Fibroblast of skin of back (primary cell): ENCODE data around the gene RAPGEFL1. TPM values are rescaled to one million over a fixed set of nuclear protein-coding genes. Genes with fewer than 3 reads are reported as not detected.
"Not testable (repeated sequence)": the region's sequence is repeated elsewhere in the genome, so short reads cannot be mapped to it uniquely, and the experiment has no call there.

Source experiments
- DNase-seq: peaks from one replicate; pipeline ENCODE4 v3.0.0-alpha.2; 2013
- polyA plus RNA-seq, 2 experiments: library from polyadenylated mRNA; unstranded; fragments of 120-200 nt; gene quantifications; one replicate each; pipeline ENCODE4 v1.2.1, GENCODE V29; 2013; ENCODE audit not compliant: insufficient read length in 2 of 2

Gene RAPGEFL1, protein sequence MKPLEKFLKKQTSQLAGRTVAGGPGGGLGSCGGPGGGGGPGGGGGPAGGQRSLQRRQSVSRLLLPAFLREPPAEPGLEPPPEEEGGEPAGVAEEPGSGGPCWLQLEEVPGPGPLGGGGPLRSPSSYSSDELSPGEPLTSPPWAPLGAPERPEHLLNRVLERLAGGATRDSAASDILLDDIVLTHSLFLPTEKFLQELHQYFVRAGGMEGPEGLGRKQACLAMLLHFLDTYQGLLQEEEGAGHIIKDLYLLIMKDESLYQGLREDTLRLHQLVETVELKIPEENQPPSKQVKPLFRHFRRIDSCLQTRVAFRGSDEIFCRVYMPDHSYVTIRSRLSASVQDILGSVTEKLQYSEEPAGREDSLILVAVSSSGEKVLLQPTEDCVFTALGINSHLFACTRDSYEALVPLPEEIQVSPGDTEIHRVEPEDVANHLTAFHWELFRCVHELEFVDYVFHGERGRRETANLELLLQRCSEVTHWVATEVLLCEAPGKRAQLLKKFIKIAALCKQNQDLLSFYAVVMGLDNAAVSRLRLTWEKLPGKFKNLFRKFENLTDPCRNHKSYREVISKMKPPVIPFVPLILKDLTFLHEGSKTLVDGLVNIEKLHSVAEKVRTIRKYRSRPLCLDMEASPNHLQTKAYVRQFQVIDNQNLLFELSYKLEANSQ
- 3.6 TPM for polyA plus RNA-seq (2013, experiment 1 of 2; ENCODE audit: insufficient read length)
- 3.1 TPM for polyA plus RNA-seq (2013, experiment 2 of 2; ENCODE audit: insufficient read length)

DNA sequence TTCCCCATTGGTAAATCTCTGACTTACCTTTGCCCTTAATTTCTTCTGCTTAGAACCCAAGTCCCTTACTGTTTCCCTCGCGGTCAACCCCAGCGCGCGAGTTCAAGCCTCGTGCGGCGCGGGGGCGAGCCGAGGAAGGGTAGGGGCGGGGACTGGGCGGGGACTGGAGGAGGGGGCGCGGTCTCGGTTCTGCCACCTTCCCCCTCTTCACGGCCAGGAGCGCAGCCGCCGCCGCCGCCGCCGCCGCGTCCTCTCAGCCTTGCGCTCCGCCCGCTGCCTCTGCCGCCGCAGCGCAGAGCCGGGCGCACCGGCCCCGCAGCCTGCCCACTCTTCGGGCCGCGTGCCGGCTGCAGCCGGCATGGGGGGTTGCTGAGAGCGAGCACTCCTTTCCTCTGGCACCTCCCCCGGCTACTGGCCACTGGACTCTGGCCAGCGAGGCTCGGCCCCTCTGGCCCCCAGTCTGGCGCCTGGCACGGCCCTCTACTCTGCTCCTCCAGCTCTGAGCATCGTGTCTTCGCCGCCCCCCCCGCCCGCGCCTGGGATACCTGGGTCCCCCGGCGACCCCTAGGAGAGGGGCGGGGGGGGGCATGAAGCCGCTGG is at the start of gene RAPGEFL1:
TSS of gene RAPGEFL1 (plus strand) at position 196 of the 600 bp plus-strand sequence. CDS start at position 588, 392 bp downstream.
- DNase-seq = peak; percentile 57

DNA sequence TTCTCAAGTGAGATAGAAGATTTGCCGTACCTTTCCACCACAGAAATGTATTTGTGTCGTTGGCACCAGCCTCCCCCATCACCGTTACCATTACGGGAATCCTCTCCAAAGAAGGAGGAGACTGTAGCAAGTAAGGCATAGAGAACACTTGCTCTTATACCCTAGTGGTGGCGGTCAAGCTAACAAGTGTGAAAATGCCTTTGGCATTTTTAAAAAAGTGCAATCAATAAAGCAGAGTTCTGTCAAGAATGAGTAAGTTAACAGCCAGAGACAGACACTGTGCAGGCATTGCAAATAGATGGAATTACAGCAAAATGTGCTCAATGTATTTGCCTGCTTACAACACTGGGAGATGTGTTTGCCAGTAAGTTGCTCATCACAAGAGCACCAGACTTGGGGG is 47.8 kb upstream of the RAPGEFL1 start:
- no peak for DNase-seq

DNA sequence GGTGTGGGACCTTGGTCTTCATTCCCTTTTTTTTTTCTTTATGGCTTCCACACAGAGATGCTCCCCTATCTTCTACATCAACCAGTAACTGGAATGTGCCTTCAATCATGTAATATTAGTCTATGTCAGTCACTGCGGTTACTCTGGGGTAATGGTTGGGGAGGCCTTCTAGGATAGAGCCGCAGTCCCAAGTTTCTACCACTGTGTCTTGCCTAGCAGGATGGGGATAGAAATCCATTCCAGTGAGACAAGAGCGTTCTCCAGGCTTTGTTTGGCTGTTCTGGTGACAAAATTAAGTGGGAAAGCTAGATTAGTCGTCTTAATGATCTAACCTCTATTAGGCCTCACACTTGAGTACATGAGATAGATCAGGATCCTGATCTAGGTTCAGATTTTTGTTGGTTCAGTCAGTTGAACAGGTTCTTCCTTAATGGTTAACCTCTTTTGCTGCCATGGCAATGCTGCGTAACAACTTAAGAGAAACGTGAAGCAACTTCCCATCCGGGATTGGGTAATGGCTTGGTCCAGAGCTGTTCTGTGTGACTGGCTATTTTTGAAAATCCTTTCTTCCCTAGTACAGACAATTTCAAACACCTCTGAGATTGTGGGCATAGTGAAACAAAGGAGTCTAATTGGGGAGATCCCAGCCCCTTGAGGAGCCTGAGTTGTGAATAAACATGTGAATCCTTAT is 46.8 kb upstream of the RAPGEFL1 start:
- DNase-seq = no peak

DNA sequence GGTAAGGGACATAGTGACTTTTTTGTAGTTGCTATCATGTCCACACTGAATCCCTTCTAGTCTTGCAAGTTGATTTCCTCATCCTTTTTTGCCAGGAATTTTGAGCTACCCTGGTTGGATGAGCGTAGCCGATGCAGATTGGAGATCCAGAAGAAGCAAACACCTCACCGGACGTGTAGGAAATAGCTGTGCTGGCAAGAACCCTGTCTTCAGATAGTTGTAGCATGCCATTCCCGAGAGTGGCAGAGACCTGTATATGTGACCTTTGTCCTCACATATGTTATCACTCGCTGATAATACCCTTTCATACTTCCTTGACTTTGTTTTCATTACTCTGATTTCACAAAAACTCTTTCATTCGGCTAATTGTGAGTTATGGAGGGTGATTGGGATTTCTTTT is 43.1 kb upstream of the RAPGEFL1 start:
- no peak for DNase-seq

DNA sequence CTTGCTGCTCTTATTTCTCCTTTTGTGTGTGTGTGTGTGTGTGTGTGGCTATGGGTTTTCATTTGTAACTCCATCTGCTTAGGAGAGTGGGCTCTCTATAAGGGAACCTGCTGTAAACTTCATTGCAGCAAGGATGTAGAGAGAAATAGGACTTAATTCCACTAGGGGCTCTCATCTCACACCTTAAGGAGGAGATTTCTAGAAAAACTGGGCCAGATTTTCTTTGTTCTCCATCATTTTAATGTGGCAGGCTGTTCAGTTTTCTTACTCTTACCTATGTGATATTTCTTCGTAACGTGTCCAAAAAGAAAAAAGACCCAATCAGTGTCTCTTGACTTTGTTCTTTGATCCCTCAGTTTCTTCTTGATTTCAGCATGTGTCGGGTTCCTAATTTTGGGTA is 41.5 kb upstream of the RAPGEFL1 start:
- no peak for DNase-seq

DNA sequence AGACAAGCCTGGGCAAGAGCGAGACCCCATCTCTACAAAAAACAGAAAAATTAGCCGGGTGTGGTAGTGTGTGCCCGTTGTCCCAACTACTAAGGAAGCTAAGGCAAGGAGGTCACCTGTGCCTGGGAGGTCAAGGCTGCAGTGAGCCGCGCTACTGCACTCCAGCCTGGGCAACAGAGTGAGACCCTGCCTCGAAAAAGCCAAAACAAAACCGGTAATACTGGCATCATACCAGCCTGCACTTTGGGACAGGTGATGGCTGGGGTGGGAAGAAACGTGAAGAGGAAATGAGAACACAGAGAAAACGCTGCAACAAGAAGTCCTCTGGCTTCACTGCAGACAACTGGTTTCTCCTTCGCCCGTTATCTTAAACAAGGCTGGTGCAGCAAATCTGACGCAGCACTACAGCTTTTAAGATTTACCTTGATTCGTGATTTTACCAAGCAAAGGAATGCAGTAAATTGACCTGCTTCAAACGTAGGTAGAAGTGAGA is 37.7 kb upstream of the RAPGEFL1 start:
- DNase-seq = no peak

DNA sequence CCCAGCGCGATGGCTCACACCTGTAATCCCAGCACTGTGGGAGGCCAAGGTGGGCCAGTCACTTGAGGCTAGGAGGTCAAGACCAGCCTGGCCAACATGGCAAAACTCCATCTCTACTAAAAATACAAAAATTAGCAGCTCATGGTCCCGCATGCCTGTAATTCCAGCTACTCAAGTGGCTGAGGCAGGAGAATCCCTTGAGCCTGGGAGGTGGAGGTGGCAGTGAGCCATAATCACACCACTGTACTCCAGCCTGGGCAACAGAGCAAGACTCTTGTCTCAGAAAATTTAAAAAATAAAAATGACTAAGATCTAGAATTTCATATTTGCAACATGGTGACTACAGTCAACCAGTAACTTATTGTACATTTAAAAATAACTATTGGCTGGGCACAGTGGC is 34.1 kb upstream of the RAPGEFL1 start:
- not testable (repeated sequence) for DNase-seq

DNA sequence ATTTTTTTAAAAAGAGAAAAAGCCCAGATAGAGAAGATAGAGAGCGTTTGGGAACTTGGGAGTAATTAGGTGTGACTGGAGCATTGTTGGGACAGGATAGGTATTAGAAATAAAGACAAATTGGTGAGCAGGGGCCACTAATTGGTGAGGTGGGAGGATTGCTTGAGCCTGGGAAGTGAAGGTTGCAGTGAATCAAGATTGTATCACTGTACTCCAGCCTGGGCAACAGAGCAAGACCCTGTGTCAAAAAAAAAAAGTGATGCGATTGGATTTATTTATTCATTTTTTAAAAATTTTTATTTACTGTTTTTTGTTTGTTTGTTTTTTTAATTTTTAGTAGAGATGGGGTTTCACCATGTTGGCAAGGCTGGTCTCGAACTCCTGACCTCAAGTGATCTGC is 31.8 kb upstream of the RAPGEFL1 start:
- no peak for DNase-seq

DNA sequence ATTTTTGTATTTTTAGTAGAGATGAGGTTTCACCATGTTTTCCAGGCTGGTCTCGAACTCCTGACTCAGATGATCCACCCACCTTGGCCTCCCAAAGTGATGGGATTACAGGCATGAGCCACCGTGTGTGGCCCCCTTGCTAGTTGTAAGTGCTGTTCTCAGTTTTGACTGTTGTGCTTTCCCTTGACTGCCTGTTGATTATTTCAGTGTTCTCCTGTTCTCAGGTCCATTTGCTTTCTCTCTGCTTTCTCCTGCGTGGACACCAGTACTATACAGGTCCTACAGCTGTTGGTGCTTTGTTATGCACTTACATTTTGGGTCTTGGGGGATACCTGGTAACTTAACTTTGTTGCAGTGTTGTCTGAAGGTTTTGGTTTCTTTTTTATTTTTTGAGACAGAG is 28.7 kb upstream of the RAPGEFL1 start:
- DNase-seq = no peak

DNA sequence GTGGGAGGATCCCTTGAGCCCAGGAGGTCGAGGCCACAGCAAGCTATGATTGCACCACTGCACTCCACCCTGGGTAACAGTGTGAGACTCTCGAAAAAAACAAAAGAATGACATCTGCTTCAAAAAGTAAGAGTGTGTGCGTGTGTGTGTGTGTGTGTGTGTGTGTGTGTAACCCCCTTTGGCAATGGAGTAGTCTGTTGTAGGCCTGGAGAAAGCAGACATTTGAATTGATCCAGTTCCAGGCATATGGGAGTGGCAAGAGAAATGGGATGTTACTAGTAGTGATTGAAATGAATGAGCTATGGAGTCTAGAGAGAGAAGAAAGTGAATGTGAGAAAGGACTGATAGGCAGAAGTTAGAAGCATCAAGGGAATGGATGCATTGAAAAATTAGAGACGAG is 27.0 kb upstream of the RAPGEFL1 start:
- DNase-seq = no peak

DNA sequence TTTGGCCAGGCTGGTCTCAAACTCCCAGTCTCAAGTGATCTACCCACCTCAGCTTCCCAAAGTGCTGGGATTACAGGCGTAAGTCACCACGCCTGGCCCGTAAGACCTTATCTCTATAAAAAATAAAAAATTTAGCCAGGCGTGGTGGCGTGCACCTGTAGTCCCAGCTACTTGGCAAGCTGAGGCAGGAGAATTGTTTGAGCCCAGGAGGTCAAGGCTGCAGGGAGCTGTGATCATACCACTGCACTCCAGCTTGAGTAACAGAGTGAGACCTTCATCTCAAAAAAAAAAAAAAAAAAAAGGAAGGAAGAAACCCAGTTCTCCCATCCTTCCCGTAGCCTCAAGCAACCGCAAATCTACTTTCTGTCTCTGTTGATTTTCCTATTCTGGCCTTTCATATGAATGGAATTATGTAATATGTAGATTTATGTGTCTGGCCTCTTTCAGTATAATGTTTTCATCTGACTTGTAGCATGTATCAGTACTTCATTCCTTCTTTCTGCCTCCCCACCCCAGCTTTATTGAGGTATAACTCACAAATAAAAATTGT is 25.8 kb upstream of the RAPGEFL1 start:
- no peak for DNase-seq

DNA sequence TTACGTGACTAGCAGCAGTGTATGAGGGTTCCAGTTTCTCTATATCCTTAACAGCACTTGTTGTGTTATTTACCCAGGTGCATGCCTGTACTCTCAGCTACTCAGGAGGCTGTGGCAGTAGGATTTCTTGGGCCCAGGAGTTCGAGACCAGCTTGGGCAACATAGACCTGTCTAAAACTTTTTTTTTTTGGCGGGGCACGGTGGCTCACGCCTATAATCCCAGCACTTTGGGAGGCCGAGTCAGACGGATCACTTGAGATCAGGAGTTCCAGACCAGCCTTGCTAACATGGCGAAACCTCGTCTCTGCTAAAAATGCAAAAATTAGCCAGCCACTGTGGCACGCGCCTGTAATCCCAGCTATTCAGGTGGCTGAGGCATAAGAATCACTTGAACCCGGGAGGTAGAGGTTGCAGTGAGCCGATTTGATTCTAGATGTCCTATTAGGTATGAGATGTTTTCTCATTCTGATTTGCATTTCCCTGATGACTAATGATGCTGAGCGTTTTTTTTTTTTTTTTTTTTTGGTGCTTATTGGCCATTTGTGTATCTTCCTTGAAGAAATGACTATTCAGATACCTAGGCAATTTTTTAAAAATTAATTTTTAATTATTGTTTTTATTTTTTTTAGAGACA is 23.6 kb upstream of the RAPGEFL1 start:
- DNase-seq = no peak

DNA sequence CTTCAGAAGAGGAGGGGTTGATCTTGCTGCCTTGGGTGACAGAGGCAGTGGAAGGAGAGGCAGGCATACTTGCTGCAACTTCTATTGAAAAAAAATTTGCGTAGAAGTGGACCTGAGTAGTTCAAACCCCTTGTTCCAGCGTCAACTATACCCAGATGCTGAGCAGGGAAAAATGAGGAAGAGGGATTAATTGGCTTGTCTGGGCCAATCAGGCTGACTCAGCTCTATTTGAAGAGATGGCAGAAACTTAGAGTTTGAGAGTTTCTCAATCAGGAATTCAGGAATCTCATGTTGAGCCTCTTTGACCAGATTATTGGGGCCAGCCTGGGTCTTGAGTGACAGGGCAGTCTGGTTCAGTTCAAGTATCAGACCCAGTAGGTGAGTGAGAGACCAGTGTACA is 19.3 kb upstream of the RAPGEFL1 start:
- DNase-seq = no peak

DNA sequence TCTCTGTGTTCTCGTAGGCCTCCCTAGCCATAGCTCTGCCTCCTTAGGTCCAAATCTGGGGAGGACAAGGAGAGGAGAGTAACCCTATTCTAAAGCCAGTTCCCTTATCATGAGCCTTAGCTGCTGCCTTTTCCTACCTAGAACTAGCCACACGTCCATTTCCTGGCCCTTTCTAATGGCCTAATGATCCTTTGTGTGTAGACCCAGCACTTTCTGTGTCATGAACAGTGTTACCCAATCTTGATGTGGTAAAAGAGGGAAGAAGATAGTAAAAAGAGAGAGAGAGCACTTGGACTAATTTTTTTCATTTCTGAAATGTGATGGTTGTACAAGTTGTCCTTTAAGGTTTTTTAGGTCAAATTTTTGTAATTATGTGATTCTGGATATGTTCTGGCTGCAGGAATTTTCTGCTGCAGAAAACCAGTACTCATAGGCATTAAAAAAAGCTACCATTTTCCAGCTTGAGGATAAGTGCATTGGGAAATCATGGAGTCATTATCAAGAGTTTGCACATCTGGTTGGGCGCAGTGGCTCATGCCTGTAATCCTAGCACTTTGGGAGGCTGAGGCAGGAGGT is 18.7 kb upstream of the RAPGEFL1 start:
- DNase-seq = no peak

DNA sequence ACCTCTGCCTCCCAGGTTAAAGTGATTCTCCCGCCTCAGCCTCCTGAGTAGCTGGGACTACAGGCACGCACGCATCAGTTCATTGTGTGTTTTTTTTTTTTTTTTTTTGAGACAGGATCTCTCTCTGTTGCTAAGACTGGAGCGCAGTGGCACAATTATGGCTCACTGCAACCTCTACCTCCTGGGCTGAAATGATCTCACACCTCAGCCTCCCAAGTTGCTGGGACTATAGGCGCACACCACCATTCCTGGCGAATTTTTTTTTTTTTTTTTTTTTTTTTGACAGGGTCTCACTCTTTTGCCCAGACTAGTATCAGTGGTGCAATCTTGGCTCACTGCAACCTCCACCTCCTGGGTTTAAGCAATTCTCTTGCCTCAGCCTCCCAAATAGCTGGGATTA is 17.8 kb upstream of the RAPGEFL1 start:
- DNase-seq = no peak

DNA sequence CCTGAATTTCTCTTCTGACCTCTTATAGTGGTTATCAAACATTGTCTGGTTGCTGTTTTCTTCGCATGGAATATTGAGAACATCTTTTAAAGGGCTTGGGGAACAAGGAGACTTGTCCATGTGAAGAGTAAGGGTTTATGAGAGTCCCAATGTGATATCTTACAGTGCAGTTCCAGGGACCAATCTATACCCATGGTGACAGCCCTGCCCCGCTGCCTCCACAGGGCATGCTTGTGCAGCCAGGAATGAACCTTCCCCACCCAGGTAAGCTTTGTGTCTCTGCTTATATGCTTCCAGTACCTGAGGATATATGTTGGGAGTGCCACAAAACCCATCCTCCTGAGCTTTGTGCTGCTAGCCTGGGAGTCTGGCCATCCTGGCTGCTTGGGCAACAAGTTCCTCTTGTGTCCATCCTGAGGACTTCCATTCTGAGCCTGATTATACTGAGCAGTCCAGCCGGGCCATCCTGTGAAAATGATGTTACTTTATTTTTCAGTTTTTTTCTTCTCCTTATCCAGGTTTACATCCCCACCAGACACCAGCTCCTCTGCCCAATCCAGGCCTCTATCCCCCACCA is 9.5 kb upstream of the RAPGEFL1 start:
- DNase-seq = no peak

DNA sequence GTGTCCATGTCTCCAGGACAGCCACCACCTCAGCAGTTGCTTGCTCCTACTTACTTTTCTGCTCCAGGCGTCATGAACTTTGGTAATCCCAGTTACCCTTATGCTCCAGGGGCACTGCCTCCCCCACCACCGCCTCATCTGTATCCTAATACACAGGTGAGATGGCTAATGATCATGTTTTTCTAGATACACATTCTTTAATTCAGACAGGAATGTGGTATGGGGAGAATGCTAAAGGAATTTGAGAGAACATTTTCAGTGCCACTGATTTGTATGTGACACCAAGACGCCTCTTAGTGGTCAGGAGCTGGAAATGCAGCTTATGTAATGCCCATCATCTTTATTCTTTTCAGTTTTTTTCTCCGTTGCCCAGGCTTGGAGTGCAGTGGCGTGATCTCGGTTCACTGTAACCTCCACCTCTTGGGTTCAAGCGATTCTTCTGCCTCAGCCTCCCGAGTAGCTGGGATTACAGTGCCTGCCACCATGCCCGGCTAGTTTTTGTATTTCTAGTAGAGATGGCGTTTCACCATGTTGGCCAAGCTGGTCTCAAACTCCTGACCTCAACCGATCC is 8.9 kb upstream of the RAPGEFL1 start:
- peak; percentile 73 for DNase-seq

DNA sequence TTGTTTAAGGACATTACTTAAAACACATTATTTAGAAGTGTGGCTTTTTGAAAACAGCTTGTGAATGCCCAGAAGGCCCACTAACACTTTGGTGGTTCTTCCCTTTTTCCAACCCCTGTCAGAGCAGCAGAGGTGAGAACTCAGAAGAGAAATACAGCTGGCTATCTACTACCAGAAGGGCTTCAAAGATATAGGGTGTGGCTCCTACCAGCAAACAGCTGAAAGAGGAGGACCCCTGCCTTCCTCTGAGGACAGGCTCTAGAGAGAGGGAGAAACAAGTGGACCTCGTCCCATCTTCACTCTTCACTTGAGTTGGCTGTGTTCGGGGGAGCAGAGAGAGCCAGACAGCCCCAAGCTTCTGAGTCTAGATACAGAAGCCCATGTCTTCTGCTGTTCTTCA is 6.9 kb upstream of the RAPGEFL1 start:
- DNase-seq = no peak

DNA sequence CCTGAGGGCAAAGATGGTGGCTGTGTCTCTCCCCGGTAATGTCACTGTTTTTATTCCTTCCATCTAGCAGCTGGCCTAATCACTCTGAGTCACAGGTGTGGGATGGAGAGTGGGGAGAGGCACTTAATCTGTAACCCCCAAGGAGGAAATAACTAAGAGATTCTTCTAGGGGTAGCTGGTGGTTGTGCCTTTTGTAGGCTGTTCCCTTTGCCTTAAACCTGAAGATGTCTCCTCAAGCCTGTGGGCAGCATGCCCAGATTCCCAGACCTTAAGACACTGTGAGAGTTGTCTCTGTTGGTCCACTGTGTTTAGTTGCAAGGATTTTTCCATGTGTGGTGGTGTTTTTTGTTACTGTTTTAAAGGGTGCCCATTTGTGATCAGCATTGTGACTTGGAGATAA is 5.5 kb upstream of the RAPGEFL1 start:
- no peak for DNase-seq

DNA sequence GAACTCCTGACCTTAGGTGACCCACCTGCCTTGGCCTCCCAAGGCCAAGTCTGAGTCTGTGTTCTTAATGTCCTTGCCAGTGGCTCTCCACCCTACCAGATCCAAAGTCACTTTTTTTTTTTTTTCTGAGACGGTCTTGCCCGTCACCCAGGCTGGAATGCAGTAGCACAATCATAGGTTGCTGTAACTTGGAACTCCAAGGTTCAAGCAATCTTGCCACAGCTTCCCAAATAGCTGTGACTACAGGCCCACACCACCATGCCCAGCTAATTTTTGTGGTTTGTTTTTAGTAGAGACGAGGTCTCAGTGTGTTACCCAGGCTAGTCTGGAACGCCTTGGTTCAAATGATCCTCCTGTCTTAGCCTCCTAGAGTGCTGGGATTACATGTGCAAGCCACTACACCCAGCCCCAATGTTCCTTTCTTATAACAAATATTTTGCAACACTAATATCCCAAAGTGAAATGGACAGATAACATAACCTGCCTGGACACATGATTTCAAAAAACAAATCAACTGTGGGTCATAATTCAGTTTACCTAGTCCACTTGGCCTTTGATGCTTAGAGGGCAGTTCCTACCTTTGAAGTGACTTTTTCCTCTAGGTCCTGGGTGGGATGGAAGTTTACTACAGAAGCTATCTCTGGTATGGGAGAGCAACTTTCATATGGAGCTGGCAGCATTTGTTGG is 4.0 kb upstream of the RAPGEFL1 start:
- DNase-seq = no peak
